ENCODE measurements around the gene ZNF20.
"Not testable (repeated sequence)": the region's sequence is repeated elsewhere in the genome, so short reads cannot be mapped to it uniquely, and the experiment has no call there.

ZNF20 gene

DNA sequence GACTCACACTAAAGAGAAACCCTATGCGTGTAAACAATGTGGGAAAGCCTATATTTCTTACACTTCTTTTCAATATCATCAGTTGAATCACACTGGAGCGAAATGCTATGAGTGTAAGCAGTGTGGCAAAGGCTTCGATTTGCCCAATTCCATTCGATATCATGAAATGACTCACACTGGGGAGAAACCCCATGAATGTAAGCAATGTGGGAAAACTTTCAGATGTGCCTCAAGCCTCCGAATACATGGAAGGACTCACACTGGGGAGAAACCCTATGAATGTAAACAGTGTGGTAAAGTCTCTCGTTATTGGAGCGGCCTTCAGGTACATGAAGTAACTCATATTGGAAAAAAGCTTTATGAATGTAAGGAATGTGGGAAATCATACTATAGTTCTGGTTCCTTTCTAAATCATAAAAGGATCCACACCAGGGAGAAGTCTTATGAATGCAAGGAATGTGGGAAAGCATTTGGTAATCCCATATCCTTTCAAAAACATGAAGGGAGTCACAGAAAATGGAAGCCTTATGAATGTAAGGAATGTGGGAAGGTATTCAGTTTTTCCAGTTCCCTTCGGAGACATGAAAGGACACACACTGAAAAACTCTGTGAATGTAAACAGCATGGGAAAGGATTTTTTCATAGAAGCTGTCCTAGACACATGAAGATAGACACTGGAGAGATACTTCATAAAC is 28.1 kb downstream of the ZNF20 start:
- H3K27ac ChIP-seq: no peak overlapping the region
- TF ChIP-seq, protein P1, sequence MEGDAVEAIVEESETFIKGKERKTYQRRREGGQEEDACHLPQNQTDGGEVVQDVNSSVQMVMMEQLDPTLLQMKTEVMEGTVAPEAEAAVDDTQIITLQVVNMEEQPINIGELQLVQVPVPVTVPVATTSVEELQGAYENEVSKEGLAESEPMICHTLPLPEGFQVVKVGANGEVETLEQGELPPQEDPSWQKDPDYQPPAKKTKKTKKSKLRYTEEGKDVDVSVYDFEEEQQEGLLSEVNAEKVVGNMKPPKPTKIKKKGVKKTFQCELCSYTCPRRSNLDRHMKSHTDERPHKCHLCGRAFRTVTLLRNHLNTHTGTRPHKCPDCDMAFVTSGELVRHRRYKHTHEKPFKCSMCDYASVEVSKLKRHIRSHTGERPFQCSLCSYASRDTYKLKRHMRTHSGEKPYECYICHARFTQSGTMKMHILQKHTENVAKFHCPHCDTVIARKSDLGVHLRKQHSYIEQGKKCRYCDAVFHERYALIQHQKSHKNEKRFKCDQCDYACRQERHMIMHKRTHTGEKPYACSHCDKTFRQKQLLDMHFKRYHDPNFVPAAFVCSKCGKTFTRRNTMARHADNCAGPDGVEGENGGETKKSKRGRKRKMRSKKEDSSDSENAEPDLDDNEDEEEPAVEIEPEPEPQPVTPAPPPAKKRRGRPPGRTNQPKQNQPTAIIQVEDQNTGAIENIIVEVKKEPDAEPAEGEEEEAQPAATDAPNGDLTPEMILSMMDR (conservative IDR thresholded peaks at IDR 0.05): no peak

DNA sequence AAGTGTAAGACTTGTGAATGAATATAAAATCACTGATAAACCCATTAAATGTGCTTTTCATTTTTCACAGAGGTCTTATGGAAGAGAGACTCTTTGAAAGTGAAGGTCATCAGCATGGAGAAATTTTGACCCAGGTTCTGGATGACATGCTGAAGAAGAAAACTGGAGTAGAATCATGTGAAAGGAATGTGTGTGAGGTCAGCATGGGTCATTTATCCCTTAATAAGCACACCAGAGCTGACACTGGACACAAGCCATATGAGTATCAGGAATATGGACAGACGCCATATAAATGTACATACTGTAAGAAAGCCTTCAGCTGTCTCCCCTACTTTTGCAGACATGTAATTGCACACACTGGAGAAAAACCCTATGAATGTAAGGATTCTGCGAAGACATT is 29.0 kb downstream of the ZNF20 start:
- no peak overlapping the region for H3K27ac ChIP-seq
- TF ChIP-seq, protein P1 (conservative IDR thresholded peaks at IDR 0.05): no peak

DNA sequence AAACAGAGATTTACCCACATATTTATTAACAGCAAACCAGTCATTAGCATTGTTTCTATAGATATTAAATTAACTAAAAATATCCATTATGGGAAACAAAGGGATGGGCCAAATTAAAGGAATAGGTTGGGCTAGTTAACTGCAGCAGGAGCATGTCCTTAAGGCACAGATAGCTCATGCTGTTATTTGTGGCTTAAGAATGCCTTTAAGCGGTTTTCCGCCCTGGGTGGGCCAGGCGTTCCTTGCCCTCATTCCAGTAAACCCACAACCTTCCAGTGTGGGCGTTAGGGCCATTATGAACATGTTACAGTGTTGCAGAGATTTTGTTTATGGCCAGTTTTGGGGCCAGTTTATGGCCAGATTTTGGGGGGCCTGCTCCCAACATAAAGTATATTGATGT is 36.2 kb downstream of the ZNF20 start:
- H3K27ac ChIP-seq: not testable (repeated sequence)

DNA sequence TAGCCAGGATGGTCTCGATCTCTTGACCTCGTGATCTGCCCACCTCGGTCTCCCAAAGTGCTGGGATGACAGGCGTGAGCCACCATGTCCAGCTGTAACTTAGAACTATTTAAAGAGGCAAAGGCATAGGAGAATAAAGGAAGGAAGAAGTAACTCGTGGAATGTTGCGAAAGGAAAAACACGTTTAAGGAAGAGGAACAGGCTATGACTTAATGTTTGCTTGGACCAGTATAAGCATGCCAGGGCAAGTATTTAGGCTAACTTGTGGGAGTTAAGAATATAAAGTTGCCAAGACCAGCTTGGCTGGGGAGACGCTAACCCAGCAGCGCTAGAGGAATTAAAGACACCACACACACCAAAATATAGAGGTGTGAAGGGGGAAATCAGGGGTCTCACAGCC is 42.1 kb downstream of the ZNF20 start:
- no peak overlapping the region for H3K27ac ChIP-seq
- TF ChIP-seq, protein P1 (conservative IDR thresholded peaks at IDR 0.05): no peak

DNA sequence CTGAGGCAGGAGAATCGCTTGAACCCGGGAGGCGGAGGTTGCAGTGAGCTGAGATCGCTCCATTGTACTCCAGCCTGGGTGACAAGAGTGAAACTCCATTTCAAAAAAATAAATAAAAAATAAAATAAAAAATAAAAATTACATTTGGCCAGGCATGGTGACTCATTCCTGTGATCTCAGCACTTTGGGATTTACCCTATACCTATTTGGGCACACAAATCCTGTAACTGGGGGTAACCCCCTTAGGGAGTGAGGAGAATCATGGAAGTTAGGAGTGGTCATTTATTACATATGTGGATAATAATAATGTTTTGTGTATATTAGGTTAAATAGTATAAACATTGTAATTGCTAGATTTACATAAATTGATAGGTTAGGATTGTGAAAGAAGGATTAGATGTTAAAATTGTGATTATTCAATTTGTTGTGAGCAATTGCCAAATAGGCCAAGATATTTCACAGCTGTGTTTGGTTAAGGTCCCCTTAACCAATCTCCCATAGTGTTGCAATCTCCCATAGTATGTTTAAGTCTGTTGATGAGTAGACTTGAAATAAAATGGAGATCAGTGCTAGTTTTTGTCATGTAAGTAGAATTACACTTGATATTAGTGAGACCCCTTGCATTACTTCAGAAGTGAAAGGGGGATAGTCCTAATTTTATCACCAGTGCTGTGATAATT is 44.9 kb downstream of the ZNF20 start:
- H3K27ac ChIP-seq: no peak overlapping the region
- TF ChIP-seq, protein P1 (conservative IDR thresholded peaks at IDR 0.05): no peak

DNA sequence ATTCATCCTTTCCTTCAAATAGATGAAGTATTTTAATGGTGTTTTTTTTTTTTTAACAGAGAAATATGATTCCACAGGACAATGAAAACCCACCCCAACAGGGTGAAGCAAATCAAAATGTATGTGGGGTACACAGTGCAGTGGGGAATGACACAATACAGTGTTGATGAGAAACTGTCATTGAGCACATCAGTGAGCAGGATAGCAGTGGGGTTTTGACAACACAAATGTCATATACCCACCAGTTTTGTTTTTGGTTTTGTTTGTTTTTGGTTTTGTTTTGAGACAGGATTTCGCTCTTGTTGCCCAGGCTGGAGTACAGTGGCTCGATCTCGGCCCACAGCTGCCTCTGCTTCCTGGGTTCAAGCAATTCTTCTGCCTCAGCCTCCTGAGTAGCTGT is 46.4 kb downstream of the ZNF20 start:
- no peak overlapping the region for H3K27ac ChIP-seq
- TF ChIP-seq, protein P1 (conservative IDR thresholded peaks at IDR 0.05): no peak

DNA sequence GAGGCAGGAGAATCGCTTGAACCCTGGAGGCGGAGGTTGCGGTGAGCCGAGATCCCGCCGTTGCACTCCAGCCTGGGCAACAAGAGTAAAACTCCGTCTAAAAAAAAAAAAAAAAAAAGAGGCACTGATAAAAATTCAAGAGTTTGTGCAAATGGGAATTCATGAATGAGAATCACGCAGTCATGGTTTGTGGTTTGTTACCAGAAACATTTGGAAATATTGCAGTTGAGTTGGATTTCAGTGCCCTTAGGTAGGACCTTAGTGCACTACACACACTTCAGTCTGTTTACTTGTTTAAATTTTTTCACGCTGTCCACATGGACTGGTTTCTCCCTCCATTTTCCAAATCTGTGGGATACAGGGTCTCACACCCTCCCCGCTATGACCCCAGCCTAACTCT is 47.2 kb downstream of the ZNF20 start:
- TF ChIP-seq, protein P1 (conservative IDR thresholded peaks at IDR 0.05): no peak
- no peak overlapping the region for H3K27ac ChIP-seq
